Skeletal muscle satellite cell (primary cell): ENCODE data around the gene CACNB1.

ENCODE experiments used
- H3K27me3 ChIP-seq: 2 replicates; pipeline ENCODE4 v1.7.0; 2013; ENCODE audit warnings: low read length; ENCODE audit not compliant: control insufficient read depth, insufficient read depth
- H3K36me3 ChIP-seq: 2 replicates; pipeline ENCODE4 v1.7.0; 2013; ENCODE audit warnings: mild to moderate bottlenecking, control low read depth, low read length; ENCODE audit not compliant: insufficient read depth
- H3K4me1 ChIP-seq: 2 replicates; pipeline ENCODE4 v1.7.0; 2013; ENCODE audit warnings: low read length; ENCODE audit not compliant: control insufficient read depth, insufficient read depth
- H3K4me2 ChIP-seq: 2 replicates; pipeline ENCODE4 v1.7.0; 2013; ENCODE audit warnings: mild to moderate bottlenecking, low read length
- H3K4me3 ChIP-seq: 2 replicates; pipeline ENCODE4 v1.7.0; 2013; ENCODE audit warnings: low read length
- H3K9ac ChIP-seq: 2 replicates; pipeline ENCODE4 v1.7.0; 2013; ENCODE audit warnings: mild to moderate bottlenecking, low read depth, low read length, moderate library complexity
- H3K9me3 ChIP-seq: replicated peaks from 2 replicates; pipeline ENCODE4 v1.7.0; 2013; ENCODE audit warnings: mild to moderate bottlenecking, control low read depth, low read length

Gene CACNB1

DNA sequence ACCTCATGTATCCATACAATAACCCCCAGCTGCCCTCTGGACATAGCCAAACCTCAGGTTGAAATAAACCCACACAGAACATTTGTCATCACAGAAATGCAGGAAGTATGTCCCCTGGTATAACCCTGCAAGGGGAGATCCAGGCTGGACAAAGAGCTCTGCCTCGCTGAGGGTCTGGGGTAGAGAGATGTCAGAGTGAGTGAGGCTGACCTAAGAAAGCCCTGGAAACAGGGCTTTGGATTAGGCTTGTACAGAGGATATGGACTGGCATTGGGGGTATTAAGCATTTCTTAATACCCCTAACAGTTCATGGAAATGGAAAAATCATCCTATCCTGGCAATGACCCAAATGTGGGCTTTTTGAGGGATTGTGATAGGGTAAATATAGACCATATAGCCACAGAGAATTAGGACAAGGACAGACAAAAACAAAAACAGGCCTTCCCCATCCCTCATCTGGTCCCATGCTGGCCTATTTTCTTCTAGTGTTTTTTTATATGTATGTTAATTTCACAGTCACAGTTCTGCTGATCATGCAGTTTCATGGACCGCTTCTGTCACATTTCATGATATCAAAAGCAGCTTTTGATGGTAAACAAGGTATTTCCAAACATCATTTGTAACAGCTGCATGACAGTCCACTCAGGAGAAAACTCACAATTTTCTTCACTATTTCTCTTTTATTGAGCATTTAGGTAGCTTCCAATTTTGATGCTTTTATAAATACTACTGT is 72.2 kb downstream of the CACNB1 start:
- no peaks in the 10 kb centered on the region for H3K27me3 ChIP-seq
- no peak overlapping the region for H3K4me2 ChIP-seq
- no peaks in the 10 kb centered on the region for H3K9me3 ChIP-seq
- no peaks in the 10 kb centered on the region for H3K36me3 ChIP-seq
- H3K9ac ChIP-seq = no peak overlapping the region
- H3K4me1 ChIP-seq = no peaks in the 10 kb centered on the region
- H3K4me3 ChIP-seq = no peak overlapping the region

DNA sequence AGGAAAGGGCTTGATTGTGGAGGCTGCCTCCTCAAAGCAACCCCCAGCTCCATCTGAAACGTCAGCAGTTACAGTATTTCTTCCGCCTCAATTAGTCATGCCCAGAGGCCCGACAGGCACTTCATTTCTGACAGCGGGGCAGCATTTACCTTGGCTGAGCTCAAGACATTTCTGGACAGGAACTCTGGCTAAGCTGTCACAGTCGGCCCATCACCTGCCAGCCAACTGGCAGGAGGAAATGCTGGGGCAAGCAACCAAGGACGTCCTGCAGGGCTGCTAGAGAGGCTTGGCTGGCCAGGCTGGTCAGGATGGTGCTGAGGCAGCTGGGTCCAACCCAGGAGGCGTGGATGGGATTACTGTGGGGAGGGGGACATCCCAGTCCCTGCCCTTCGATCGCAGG is 73.8 kb downstream of the CACNB1 start:
- Histone ChIP-seq H3K4me2 (no peak overlapping the region), H3K4me1 (no peaks in the 10 kb centered on the region), H3K9me3 (no peaks in the 10 kb centered on the region), H3K4me3 (no peak overlapping the region), H3K9ac (no peak overlapping the region), H3K27me3 (no peaks in the 10 kb centered on the region), H3K36me3 (no peaks in the 10 kb centered on the region)
